ENCODE results near the gene CA6.
"Not testable (repeated sequence)": the region's sequence is repeated elsewhere in the genome, so short reads cannot be mapped to it uniquely, and the experiment has no call there.

Gene CA6

GRCh38 chr1:8945568-8945967, at the start of gene CA6:
Gene CA6, plus strand, starts transcription at chr1:8945868. Its CDS starts 19 bp downstream, at chr1:8945887.
- no peak for DNase-seq

DNA sequence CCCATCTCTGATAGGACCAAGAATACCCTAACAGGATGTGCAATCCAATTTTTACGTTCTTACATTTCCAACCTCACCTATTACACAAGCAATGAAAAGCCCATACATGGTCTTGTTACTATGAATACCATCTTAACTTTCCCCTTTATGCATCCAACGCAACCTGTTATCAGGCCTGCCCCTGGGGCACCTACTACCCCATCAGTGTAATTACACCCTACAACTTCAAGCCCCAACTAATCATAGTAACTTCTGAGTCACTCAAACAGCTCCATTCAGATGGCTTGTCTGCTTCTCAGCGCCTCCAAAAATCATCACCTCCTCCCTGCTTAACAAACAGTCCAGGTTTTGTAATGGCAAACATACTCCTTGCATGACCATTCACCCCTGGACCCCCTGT, 48.9 kb upstream of the CA6 start:
- DNase-seq: not testable (repeated sequence)

- DNase-seq: not testable (repeated sequence)
Measured at GRCh38 chr1:8897505-8897904, 48.2 kb upstream of the CA6 start.

DNA sequence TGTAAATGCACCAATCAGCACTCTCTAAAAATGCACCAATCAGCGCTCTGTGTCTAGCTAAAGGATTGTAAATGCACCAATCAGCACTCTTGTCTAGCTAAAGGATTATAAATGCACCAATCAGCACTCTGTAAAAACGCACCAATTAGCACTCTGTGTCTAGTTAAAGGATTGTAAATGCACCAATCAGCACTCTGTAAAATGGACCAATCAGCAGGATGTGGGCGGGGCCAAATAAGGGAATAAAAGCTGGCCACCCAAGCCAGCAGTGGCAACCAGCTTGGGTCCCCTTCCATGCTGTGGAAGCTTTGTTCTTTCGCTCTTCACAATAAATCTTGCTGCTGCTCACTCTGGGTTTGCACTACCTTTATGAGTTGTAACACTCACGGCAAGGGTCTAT, 47.2 kb upstream of the CA6 start:
- DNase-seq: not testable (repeated sequence)

DNA sequence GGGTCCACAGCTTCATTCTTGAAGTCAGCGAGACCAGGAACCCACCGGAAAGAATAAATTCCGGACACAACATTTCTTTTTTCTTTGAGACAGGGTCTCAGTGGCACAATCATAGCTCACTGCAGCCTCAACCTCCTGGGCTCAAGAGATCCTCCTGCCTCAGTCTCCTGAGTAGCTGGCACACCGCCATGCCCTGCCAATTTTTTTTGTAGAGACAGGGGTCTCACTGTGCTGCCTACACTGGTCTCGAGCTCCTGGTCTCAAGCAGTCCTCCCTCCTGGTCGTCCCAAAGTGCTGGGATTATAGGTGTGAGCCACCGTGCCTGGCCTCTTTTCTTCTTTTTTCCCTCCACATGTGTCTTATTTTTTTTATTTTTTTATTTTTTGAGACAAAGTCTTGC, 46.6 kb upstream of the CA6 start:
- DNase-seq: no peak

DNA sequence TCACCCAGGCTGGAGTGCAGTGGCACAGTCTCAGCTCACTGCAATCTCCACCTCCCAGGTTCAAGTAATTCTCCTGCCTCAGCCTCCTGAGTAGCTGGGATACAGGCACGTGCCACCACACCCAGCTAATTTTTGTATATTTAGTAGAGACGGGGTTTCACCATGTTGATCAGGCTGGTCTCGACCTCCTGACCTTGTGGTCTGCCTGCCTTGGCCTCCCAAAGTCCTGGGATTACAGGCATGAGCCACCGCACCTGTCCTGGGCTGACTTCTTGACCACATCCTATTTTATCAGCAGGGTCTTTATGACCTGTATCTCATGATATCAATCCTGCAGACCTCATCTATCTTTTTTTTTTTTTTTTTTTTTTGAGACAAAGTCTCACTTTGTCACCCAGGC, 45.0 kb upstream of the CA6 start:
- DNase-seq: not testable (repeated sequence)

GRCh38 chr1:8902765-8903164, 42.9 kb upstream of the CA6 start:
- DNase-seq: no peak

DNA sequence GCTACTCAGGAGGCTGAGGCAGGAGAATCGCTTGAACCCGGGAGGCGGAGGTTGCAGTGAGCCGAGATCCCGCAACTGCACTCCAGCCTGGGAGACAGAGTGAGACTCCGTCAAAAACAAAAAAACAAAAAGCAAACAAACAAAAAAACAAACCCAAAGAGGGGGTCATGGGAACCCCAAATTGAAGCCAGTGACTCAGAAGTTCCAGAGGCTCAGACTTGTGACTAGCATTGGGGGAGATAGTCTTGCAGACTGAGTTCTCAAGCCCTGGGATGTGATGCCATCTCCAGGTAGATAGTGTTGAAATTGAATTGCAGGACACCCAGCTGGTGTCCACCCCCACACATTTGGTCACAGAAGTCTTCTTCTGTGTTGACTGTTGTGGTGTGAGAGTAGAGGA, 42.3 kb upstream of the CA6 start:
- no peak for DNase-seq

DNA sequence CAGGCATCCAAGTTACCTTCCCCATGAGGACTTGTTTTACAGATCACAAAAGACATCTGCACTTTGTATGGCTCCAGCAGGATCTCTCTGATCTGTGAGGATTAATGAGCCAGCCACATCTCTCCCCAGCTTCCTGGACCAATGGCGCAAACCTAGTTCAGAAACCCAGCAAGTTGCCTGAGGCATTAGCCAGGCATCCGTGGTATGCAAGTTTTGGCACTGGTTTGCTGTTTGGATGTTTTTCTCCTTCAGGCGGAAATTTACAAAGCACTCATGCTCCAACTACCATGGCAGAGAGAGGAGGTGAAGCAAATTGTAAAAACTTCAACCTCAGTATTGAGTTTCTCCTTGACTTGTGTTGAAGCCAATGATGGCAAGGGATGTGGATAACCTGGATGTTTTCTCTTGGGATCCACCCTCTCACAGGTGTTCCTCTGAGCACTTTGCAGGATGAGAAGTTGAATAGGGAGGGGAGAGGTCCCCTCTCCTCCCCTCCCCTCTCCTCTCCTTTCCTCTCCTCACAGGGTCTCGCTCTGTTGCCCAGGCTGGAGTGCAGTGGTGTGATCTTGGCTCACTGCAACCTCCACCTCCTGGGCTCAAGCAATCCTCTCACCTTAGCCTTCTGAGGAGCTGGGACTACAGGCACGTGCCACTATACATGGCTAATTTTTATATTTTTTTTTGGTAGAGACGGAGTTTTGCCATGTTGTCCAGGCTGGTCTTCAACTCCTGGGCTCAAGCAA, 41.6 kb upstream of the CA6 start:
- no peak for DNase-seq

- no peak for DNase-seq
Measured at GRCh38 chr1:8905582-8906191, 40.0 kb upstream of the CA6 start.

DNA sequence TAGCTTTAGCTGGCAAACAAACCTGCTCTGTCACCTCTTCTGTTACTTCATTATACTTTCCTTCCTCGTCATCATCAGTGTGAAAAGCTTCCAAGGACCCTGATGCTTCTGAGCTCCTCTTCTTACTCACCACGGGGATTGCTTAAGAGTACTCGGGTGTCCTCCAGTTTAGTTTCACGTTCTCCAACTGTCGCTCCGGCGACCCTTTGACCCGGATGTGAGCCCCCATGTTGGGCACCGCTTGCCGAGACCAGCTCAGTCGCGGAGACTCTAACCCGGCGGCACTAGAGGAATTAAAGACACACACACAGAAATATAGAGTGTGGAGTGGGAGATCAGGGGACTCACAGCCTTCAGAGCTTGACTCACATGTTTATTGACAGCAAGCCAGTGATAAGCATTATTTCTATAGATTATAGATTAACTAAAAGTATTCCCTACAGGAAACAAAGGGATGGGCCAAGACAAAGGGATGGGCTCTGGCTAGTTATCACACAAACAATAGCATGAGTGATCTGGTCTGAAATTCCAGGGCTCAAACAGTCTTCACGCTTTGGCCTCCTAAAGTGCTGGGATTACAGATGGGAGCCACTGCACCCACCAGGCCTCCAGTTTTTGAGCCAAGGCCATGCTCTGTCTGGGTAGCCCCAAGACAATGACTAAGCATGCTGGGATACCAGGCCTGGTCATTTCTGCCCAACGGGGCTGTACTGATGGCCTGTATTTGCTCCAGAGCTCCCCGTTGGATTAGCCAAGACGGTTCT, 37.1 kb upstream of the CA6 start:
- DNase-seq: no peak

DNA sequence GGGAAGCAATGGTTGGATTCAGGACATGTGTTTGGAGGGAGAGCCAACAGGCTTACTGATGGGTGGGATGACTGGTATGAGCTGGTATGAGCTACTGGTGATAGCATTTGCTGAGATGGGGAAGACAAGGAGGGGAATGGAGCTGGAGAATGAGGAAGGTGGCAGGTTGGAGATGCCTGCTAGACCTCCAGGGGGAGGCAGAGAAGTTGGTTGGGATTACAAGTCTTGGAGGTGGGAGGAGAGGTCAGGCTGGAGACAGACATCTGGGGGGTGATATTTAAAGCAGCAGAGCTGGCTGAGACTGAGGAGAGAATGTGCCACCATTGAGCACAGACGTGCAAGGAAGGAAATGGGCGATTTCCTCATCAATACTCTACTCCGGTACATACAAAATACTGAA, 35.3 kb upstream of the CA6 start:
- no peak for DNase-seq

DNA sequence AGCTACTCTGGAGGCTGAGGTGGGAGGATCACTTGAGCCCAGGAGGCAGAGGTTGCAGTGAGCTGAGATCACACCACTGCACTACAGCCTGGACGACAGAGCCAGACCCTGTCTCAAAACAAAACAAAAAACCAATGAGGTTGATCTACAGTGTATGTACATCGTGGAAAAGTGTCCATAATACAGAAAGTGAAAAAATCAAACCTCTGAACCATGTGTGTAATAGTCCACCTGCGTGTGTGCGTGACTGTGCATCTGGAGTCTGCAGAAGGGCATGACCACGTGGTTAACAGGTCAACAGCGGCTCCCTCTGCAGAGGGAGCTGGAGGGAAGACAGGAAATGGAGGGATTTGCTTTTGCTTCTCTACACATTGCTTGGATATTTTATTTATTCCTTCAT, 34.8 kb upstream of the CA6 start:
- no peak for DNase-seq

DNA sequence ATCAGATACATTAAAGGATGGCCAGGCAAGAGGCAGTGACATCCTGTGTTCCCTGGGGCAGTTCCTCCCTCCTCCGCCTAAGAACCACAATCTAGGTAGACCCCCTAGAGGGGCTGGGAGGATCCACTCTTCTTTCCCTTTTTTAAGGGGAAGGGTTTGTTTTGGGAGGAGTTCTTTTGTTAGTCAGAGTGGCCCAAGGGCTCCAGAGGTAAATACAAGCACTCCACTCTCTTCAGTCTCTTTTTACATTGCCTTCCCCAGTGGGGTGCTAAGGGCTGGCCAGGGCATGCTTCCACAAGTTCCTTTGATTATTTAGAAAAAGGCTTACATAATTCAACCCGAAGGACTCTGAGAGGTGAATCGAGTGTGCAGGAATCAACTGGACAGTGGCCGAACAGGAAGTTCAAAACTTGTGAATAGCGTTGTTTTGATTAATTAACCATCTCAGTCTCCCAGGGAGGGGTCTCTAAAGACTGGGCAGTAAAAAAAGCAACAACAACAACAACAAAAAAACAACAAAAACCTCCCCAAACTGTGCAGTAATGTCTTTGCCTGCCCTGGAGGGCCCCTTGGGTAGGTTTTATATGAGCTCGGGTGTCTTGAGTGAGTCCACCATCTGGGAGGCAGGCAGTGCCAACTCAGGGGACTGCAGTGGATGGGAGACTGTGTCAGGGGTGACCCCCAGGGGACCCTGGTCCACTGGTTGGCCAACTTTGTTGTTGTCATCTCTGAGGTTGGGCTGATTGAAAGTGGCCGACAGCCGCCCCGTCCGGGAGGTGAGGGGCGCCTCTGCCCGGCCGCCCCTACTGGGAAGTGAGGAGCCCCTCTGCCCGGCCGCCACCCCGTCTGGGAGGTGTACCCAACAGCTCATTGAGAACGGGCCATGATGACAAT, 34.0 kb upstream of the CA6 start:
- no peak for DNase-seq

GRCh38 chr1:8913457-8913856, 32.2 kb upstream of the CA6 start:
- no peak for DNase-seq

GRCh38 chr1:8914466-8914865, 31.2 kb upstream of the CA6 start:
- DNase-seq: no peak

DNA sequence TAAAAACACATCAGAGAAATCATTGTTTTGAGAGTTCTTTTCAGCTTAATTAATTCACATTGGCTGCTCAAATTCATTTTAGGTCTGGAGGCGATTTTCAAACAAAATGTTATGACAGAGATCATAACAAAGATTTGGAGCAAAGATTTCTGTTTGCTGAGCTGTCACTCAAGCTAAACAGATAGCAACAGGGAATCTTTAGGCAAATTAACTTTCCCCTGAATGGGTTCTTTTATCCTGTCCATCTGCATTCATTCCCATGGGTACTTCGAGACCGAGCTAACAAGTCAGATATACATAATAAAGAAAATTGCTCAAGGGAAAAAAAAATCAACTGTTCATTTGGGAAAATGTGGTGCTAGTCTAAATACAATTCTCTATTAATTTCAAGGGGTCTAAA, 30.2 kb upstream of the CA6 start:
- no peak for DNase-seq

GRCh38 chr1:8917536-8917935, 28.1 kb upstream of the CA6 start:
- DNase-seq: not testable (repeated sequence)

DNA sequence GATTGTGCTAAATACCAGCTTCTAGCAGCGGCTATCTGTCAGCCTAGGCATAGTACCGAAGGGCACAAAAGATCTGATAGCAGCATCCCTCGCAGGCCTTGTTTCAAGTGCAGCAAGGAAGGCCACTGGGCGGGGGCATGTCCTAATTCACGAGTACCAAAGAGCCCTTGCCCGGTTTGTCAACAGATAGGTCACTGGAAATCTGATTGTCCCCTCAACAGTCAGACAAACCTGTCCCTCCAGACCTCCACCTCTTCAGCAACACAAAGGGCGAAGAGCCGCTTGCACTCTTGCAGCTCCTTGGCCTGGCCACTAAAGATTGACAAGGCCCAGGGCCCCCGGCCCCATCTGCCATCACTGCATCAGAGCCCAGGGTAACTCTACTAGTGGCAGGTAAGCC, 22.7 kb upstream of the CA6 start:
- no peak for DNase-seq

DNA sequence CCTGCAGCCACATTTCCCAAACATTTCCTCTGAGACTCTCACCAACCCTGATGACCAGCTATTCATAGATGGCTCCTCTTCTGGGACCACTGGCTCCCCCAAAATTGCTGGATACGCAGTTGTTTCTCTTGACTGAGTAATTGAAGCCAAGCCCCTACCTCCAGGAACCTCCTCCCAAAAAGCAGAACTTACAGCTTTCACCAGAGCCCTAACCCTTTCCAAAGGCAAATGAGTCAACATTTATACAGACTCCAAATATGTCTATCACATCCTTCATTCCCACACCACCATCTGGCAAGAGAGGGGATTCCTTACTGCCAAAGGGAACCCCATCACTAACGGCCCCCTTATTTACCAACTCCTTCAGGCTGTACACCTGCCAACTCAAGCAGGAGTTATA, 20.3 kb upstream of the CA6 start:
- no peak for DNase-seq

DNA sequence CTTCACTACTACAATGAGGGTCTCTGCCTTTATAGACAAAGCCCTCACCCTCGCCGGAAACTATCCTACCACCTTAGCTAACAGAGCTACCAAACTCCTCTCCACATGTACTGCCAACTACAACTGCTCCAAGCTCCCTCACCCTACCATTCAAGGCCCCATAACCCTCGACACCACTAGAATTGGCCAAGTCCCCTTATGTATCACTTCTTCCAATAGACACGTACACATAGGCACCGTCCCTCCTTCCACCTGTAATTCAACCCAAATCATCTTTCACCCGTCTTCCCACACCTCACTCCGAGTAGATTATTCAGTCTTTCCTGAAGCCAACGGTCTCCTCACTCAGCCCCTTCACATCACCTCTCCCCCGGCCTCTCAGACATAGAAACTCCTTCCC, 19.7 kb upstream of the CA6 start:
- no peak for DNase-seq
